Vein endothelial cell (primary cell): ENCODE data around the gene MT1F. TPM values are rescaled to one million over a fixed set of nuclear protein-coding genes. Genes with fewer than 3 reads are reported as not detected.

Source experiments
- total RNA-seq: library from RNA; depleted of rRNA; stranded (reverse); fragments of >200 nt; gene quantifications from 2 replicates; pipeline ENCODE4 v1.2.3, GENCODE V29; 2012

Gene MT1F
- total RNA-seq = 0.33 and 0.38 TPM in 2 replicates

DNA sequence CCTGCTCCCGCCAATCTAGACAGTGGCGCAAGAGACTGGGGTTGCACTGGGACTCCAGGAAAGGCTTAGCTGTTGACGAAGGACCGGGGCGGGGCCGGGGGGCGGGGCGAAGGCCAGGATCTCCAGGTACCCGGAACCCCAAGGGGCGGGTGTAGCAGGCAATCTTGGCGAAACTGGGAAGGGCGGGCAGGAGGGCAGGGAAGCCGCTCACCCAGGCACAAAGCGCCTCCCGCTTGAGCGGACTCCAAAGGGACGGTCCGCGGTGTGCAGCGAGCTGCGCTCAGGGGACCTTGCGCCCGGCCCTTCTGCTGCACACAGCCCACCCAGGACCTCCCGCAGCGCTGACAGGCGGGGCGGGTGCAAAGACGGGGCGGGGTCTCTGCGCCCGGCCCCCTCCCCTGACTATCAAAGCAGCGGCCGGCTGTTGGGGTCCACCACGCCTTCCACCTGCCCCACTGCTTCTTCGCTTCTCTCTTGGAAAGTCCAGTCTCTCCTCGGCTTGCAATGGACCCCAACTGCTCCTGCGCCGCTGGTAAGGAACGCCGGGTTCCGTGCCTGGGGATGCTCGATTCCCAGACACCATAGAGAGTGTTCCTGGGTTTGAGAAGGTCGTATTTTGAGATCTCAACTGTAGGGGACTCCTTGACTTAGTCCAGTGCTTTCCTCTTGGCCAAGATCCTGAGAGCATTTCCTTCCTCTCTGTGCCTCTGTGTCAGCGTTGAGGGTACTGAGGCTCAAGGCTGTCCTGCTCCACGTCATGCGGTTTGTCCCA lies at the start of gene MT1F:
MT1F (plus strand) TSS at position 405 of the 772 bp plus-strand sequence; CDS start at position 505, 100 bp downstream.

DNA sequence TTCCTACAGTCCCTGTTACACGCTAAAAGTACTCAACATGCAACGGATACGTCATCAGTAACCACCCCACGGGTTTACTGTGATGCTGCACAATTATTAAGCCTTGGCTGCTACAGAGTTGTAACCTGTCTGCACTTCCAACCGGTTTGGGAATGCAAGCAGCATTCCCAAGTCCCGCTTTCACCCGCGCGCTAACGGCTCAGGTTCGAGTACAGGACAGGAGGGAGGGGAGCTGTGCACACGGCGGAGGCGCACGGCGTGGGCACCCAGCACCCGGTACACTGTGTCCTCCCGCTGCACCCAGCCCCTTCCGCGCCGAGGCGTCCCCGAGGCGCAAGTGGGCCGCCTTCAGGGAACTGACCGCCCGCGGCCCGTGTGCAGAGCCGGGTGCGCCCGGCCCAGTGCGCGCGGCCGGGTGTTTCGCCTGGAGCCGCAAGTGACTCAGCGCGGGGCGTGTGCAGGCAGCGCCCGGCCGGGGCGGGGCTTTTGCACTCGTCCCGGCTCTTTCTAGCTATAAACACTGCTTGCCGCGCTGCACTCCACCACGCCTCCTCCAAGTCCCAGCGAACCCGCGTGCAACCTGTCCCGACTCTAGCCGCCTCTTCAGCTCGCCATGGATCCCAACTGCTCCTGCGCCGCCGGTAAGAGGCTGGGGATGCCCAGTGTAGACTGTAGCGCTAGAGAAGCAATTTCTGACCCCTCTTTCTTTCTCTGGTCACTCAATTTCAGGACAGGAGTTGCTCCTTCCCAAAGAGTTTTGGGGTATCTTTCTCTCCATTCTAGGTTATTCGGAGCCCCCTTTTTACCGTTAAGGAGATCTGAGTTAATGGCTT lies 49.5 kb upstream of the MT1F start, which contains the start of gene MT2A:
MT2A (plus strand) TSS at position 542 of the 833 bp plus-strand sequence; CDS start at position 614, 72 bp downstream.

DNA sequence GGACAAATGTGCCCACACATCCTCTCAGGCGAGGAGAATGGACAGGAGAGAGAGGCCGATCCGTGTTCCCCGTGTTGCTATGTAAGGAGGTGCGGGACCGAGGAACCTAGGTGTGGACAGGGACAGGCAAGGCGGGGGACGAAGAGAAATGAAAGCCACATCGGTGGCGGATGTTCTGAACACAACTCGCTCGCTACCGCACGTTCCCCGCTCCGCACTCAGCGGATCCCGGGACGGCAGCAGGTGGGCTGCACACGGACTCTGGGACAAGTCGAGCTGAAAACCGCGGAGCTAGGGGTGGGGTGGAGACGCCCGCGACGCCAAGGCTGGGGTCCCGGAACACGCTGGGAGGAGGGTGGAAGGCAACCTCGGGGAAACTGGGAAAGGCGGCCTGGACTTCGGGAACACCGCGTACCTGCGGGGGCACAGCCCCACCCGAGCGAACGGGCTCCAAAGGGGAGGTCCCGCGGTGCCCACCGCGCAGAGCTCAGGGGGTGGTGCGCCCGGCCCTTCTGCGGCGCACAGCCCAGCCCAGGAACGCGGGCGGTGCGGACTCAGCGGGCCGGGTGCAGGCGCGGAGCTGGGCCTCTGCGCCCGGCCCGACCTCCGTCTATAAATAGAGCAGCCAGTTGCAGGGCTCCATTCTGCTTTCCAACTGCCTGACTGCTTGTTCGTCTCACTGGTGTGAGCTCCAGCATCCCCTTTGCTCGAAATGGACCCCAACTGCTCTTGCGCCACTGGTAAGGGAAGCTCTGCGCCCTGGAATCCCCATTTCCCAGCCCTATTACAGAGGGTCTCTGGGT lies 32.4 kb upstream of the MT1F start, which contains the start of gene MT1E:
MT1E (plus strand) TSS at position 642 of the 803 bp plus-strand sequence; CDS start at position 713, 71 bp downstream.

DNA sequence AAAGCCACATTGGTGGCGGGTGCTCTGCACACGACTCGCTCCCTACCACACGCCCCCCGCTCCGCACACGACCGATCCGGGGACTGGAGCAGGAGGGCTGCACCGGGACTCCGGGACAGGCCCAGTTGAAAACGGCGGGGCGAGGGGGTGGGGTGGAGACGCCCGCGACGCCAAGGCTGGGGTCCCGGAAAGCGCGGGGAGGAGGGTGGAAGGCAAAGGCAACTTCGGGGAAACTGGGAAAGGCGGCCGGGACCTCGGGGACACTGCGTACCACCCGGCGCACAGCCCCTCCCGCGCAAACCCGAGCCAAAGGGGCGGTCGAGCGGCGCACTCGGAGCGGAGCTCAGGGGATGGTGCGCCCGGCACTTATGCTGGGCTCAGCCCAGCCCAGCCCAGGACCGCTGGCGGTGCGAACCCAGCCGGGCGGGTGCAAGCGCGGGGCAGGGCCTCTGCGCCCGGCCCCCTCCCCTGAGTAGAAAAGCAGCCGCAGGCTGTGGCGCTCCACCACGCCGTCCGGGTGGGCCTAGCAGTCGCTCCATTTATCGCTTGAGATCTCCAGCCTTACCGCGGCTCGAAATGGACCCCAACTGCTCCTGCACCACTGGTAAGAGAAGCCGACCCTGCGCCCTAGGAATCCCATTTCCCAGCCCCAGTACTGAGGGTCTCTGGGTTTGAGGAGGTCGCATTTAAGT lies 25.5 kb upstream of the MT1F start, which contains the start of gene MT1M:
MT1M (plus strand) TSS at position 504 of the 692 bp plus-strand sequence; CDS start at position 577, 73 bp downstream.

DNA sequence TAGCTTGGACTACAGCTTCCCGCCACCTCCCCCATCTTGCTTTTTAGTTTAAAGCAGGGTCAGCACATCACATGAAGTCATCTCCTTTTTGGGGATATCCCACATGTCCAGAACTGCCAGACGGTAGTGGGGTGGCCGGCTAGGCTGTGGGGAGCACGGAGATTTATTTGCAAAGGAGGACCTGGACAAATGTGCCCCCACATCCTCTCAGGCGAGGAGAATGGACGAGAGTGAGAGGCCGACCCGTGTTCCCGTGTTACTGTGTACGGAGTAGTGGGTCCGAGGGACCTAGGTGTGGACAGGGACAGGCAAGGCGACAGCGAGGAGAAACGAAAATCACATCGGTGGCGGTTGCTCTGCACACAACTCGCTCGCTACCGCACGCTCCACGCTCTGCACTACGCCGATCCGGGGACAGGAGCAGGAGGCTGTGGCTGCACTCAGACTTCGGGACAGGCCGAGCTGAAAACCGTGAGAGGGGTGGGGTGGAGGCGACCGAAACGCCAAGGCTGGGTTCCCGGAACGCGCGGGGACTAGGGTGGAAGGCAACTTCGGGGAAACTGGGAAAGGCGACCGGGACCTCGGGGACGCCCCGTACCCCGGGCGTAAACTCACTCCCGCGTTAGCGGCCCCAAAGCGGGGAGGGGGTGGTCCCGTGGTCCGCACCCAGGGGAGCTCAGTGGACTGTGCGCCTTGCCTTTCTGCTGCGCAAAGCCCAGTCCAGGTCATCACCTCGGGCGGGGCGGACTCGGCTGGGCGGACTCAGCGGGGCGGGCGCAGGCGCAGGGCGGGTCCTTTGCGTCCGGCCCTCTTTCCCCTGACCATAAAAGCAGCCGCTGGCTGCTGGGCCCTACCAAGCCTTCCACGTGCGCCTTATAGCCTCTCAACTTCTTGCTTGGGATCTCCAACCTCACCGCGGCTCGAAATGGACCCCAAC lies 19.7 kb upstream of the MT1F start, which contains the start of gene MT1A:
MT1A (plus strand) TSS at position 853 of the 937 bp plus-strand sequence; CDS start at position 926, 73 bp downstream.

DNA sequence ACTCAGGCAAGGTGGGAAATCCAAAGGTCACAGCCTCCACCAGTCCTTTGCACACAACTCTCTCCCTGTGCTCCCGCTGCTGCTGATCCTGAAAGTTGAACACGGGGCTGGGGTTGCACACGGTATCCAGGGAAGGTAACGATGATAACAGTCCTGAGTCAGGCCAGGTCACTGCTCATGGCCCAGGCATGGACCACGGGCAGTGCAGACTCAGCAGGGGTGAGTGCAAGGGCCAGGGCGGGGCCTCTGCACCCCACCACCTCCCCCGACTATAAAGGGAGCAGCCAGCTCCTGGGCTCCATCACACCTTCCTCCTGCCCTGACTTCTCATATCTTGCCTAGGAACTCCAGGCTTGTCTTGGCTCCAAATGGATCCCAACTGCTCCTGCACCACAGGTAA lies 6.2 kb upstream of the MT1F start, which contains the start of gene MT1B:
MT1B (plus strand) TSS at position 301 of the 400 bp plus-strand sequence; CDS start at position 369, 68 bp downstream.

DNA sequence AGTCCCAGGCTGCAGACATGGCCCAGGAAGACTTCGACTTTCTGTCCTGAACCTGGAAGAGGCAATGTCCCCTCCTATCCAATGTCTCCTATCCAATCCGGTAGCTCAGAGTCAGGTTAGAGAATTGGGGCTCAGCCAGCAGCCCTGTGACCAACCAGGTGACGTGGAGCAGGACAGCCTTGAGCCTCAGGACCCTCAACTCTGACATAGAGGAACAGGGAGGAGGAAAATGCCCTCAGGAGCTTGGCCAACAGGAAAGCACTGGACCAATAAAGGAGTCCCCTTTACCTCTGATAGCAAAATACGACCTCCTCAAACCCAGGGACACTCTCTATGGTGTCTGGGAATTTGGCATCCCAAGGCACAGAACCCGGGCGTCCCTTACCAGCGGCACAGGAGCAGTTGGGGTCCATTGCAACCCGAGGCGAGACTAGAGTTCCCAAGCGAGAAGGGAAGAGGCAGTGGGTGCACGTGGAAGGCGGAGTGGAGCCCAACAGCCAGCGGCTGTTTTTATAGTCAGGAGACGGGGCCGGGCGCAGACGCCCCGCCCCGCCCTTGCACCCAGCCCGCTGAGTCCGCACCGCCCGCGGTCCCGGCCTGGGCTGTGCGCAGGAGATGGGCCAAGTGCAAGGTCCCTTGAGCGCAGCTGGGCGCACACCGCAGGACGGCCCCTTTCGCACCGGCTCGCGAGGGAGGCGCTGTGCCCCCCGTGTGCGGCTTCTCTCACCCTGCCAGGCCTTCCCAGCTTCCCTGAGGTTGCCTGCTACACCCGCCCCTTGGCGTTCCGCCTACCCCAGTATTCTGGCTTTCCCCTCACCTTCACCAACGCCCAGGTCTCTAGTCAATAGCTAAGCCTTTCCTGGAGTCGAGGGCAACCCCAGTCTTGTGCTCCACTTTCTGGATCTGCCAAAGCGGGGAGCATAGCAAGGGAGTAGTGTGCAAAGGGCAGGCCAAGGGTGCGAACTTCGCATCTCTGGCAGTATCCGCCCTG lies 10.1 kb downstream of the MT1F start, which contains the start of gene MT1G:
MT1G (minus strand) TSS at position 485 of the 991 bp plus-strand sequence; CDS start at position 413, 72 bp downstream.

DNA sequence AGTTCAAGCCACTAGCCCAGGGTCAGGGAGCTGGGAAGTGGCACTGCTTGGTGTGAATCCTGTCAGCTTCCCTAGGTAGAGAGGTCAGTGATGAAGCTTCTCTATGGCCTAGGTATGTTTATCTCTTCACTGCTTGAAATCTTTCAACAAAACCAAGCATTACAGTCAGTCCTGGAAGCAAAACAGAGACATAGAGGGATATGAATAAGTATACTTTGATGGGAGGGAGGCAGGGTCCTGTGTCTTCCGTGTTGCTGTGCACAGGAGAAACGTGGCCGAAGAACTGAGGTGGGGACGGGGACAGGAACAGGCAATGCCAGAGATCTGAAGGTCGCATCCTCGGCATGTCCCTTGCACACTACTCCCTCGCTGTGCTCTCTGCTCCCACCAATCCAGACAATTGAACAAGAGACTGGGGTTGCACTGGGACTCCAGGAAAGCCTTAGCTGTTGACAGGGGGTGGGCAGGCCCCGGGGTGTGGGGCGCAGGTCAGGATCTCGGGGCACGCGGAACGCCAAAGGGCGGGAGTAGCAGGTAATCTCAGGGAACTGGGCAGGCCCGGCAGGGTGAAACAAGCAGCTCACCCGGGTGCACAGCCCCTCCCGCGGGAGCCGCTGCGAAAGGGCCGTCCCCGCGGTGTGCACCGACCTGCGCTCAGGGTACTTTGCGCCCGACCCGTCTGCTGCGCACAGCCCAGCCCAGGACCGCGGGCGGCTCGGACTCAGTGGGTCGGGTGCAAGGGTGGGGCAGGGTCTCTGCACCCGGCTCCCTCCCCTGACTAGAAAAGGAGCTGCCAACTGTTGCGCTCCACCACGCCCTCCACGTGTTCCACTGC lies 11.5 kb downstream of the MT1F start, which contains the start of gene MT1H:
MT1H (plus strand) TSS at position 810 of the 835 bp plus-strand sequence. CDS start 71 bp downstream, outside the sequence.

DNA sequence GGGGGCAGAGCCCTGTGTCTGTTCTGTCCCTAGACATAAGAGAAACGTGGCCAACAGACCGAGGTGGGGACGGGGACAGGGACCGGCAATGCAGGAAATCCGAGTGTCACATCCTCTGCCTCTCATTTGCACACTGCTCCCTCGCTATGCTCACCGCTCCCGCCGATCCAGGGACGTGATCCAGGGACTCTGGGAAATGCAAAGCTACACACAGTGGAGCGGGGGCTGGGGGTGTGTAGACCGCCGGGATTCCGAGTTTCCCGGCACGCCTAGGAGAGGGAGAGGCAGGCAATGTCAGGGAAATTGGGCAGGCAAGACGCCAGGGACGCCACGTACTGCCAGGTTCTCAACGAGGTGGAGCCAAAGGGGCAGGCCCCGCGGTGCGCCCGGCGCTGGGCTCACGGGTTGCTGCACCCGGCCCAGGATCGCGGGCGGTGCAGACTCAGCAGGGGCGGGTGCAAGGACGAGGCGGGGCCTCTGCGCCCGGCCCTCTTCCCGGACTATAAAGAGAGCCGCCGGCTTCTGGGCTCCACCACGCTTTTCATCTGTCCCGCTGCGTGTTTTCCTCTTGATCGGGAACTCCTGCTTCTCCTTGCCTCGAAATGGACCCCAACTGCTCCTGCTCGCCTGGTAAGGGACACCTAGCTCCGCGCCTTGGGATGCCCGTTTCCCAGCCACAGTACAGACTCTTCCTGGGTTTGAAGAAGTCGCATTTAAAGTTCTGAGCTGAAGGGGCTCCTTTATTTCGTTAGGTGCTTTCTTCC lies 24.4 kb downstream of the MT1F start, which contains the start of gene MT1X:
MT1X (plus strand) TSS at position 532 of the 764 bp plus-strand sequence; CDS start at position 603, 71 bp downstream.

Other genes starting within 250 kb of the MT1F start
- 178 and 229 TPM in 2 replicates for gene AMFR, start 232.4 kb upstream of the MT1F start, total RNA-seq
- gene NUDT21, start 206.6 kb upstream of the MT1F start, total RNA-seq = 78.7 and 122 TPM in 2 replicates
- gene OGFOD1, start 206.4 kb upstream of the MT1F start, total RNA-seq = 63.7 and 103 TPM in 2 replicates
- 35.3 and 38.2 TPM in 2 replicates for gene BBS2, start 137.9 kb upstream of the MT1F start, total RNA-seq
- not detected in 2 replicates for gene MT4, start 92.9 kb upstream of the MT1F start, total RNA-seq
- gene MT3, start 68.4 kb upstream of the MT1F start, total RNA-seq = not detected in 2 replicates
- gene MT2A, start 49.4 kb upstream of the MT1F start, total RNA-seq = 94.5 and 126 TPM in 2 replicates
- gene MT1E, start 32.2 kb upstream of the MT1F start, total RNA-seq = 95.0 and 97.3 TPM in 2 replicates
- gene MT1M, start 25.3 kb upstream of the MT1F start, total RNA-seq = 0.65 and 2.4 TPM in 2 replicates
- 1.7 and 5.6 TPM in 2 replicates for gene MT1A, start 19.3 kb upstream of the MT1F start, total RNA-seq
- not detected in 2 replicates for gene MT1B, start 6.1 kb upstream of the MT1F start, total RNA-seq
- gene MT1G, start 10.1 kb downstream of the MT1F start, total RNA-seq = 1.2 TPM in 1 of 2 replicates, not detected in the other
- gene MT1H, start 11.9 kb downstream of the MT1F start, total RNA-seq = not detected in 2 replicates
- gene MT1X, start 24.5 kb downstream of the MT1F start, total RNA-seq = 32.8 and 33.0 TPM in 2 replicates
- 68.3 and 88.9 TPM in 2 replicates for gene NUP93, start 72.2 kb downstream of the MT1F start, total RNA-seq
- gene SLC12A3, start 207.2 kb downstream of the MT1F start, total RNA-seq = not detected in 2 replicates